IMR-90 (cell line): ENCODE results near the gene PPP1R14C.

ENCODE experiments used
- BHLHE40 ChIP-seq: fragments of 150-350 bp; IDR thresholded peaks from 2 replicates; pipeline ENCODE4 v1.6.1; 2016; ENCODE audit warnings: mild to moderate bottlenecking, low read depth, low read length
- CEBPB ChIP-seq: IDR thresholded peaks from 2 replicates; pipeline ENCODE4 v1.6.1; 2012; ENCODE audit warnings: low read depth, low read length, improper control_type of control experiment
- CHD1 ChIP-seq: IDR thresholded peaks from 2 replicates; pipeline ENCODE4 v1.6.1; 2012; ENCODE audit warnings: low read depth, low read length, improper control_type of control experiment
- CTCF ChIP-seq: conservative IDR thresholded peaks from 2 replicates; pipeline ENCODE4 v1.5.1; 2012; ENCODE audit warnings: mild to moderate bottlenecking, low read depth, low read length, improper control_type of control experiment
- MAFK ChIP-seq: IDR thresholded peaks from 2 replicates; pipeline ENCODE4 v1.6.1; 2012; ENCODE audit warnings: low read depth, low read length, improper control_type of control experiment
- POLR2A ChIP-seq: IDR thresholded peaks from 2 replicates; pipeline ENCODE4 v1.6.1; 2012; ENCODE audit warnings: mild to moderate bottlenecking, low read depth, low read length
- RAD21 ChIP-seq: IDR thresholded peaks from 2 replicates; pipeline ENCODE4 v1.6.1; 2012; ENCODE audit warnings: low read length, improper control_type of control experiment
- RCOR1 ChIP-seq: IDR thresholded peaks from 2 replicates; pipeline ENCODE4 v1.6.1; 2012; ENCODE audit warnings: mild to moderate bottlenecking, low read length, improper control_type of control experiment; ENCODE audit not compliant: insufficient replicate concordance
- RFX5 ChIP-seq: IDR thresholded peaks from 2 replicates; pipeline ENCODE4 v1.8.0; 2012; ENCODE audit warnings: low read depth, mild to moderate bottlenecking, low read length, moderate library complexity

- TF ChIP-seq BHLHE40 (no peak), CTCF (no peak), POLR2A (no peak), RCOR1 (no peak), CEBPB (no peak), CHD1 (no peak), MAFK (no peak), RAD21 (no peak), RFX5 (no peak)
Observed at GRCh38 chr6:150261997-150262697, 119.3 kb downstream of the PPP1R14C start.
